ENCODE data around the gene HCLS1. TPM values are rescaled to one million over a fixed set of nuclear protein-coding genes. Genes with fewer than 3 reads are reported as not detected.

Gene HCLS1
- total and polyA plus RNA-seq, 9 of the 15 experiments (the other 6 are each of a cell fraction or from before 2014, with no cell fraction given), result 4.8 to 34.1 (median 22.0) TPM

GRCh38 chr3:121629601-121630000 is 31.1 kb downstream of the HCLS1 start (continued):
- TF ChIP-seq JUN (IDR thresholded peaks at IDR 0.05; ENCODE audit: borderline replicate concordance, low read depth, low read length) (no peak), JUN (CRISPR knock-in tag; IDR thresholded peaks at IDR 0.05; ENCODE audit: borderline replicate concordance) (no peak)

GRCh38 chr3:121627622-121628021 is 33.1 kb downstream of the HCLS1 start:
- in situ Hi-C loops (cut with MboI), result no loop called here
- Histone ChIP-seq H3K27ac (ENCODE audit: extremely low read depth, low read depth, low read length) (no peak overlapping the region), H3K4me3 (no peak overlapping the region), H3K9me3 (replicated peaks; ENCODE audit: control insufficient read depth, insufficient read depth, low read depth, low read length) (no peaks in the 10 kb centered on the region), H3K9me1 (ENCODE audit: control insufficient read depth, insufficient read depth, low read length) (no peaks in the 10 kb centered on the region), H3K79me2 (ENCODE audit: control insufficient read depth, insufficient read depth, low read length) (no peaks in the 10 kb centered on the region), H3K4me1 (replicated peaks in 1 of 2; ENCODE audit: control insufficient read depth in 2 of 2, insufficient read depth in 2 of 2, low read length in 2 of 2) (no peaks in the 10 kb centered on the region), H3K9ac (ENCODE audit: insufficient read depth in 1 of 2, low read depth in 2 of 2, low read length in 2 of 2) (no peak overlapping the region), H3K4me2 (ENCODE audit: insufficient read depth, low read length) (no peak overlapping the region), H3K27me3 (ENCODE audit: control insufficient read depth in 2 of 2, insufficient read depth in 2 of 2, low read length in 2 of 2) (peaks cover 4 to 23% of the 10 kb centered on the region in 2 experiments; a peak in 4 of 5 replicates), H4K20me1 (replicated peaks; ENCODE audit: control insufficient read depth, insufficient read depth, low read length) (no peaks in the 10 kb centered on the region), H2AFZ (ENCODE audit: low read depth, low read length) (no peak overlapping the region), H3K36me3 (ENCODE audit: control insufficient read depth, insufficient read depth, low read length) (no peaks in the 10 kb centered on the region)
- ChIA-PET CTCF (ENCODE audit: low intra/inter-chr PET ratio) (no interaction called here), POLR2A (no interaction called here)
- ATAC-seq, result no peak
- BruUV-seq (replicated peaks), result no TSS peak
- intact Hi-C loops (cut with micrococcal nuclease), result no loop called here
- FAIRE-seq, result no peak
- no peak for DNase-seq (ENCODE audit: extremely low read depth in 1 of 4, low spot score in 3 of 4)
- WGBS (ENCODE audit: insufficient coverage, low coverage, missing lambda C conversion rate), result 6% methylated on average over 3 of the region's 3 CpGs
- TF ChIP-seq TCF7 (IDR thresholded peaks at IDR 0.05; ENCODE audit: borderline replicate concordance), result no peak
- TF ChIP-seq KDM1A (IDR thresholded peaks at IDR 0.05), result no peak
- TF ChIP-seq ZNF311 (CRISPR knock-in tag; IDR thresholded peaks at IDR 0.05), result no peak
- no peak for TF ChIP-seq ZNF764 (CRISPR knock-in tag; IDR thresholded peaks at IDR 0.05; ENCODE audit: low read depth)
- no peak for TF ChIP-seq PHB2 (IDR thresholded peaks at IDR 0.05; ENCODE audit: low read depth)
- TF ChIP-seq MYBL2 (IDR thresholded peaks at IDR 0.05; ENCODE audit: low read depth), result no peak
- TF ChIP-seq MYBL2 (CRISPR knock-in tag; IDR thresholded peaks at IDR 0.05; ENCODE audit: borderline replicate concordance), result no peak
- TF ChIP-seq STAT6 (CRISPR knock-in tag; IDR thresholded peaks at IDR 0.05), result no peak
